Measurements from ENCODE around the gene RBMX. TPM values are rescaled to one million over a fixed set of nuclear protein-coding genes. Genes with fewer than 3 reads are reported as not detected.
"Not testable (repeated sequence)": the region's sequence is repeated elsewhere in the genome, so short reads cannot be mapped to it uniquely, and the experiment has no call there.

RBMX gene
- total RNA-seq, 1 donor from 2014 or later = 173 TPM

GRCh38 chrX:136879001-136879687 is 1.4 kb downstream of the RBMX start:
- peak overlapping the region; percentile 95 for H3K27ac ChIP-seq (ENCODE audit: low read depth, low read length)
- peaks cover 0 to 6% (median 5%) of the 10 kb centered on the region in 3 donors for H3K4me1 ChIP-seq (ENCODE audit: control insufficient read depth in 3 of 3, insufficient read depth in 3 of 3, low read length in 3 of 3)
- no peaks in the 10 kb centered on the region for H3K9me3 ChIP-seq (ENCODE audit: control insufficient read depth in 3 of 3, low read length in 3 of 3)
- H3K36me3 ChIP-seq (ENCODE audit: control insufficient read depth in 3 of 3, insufficient read depth in 3 of 3, low read length in 3 of 3) = peaks cover 9 to 19% (median 11%) of the 10 kb centered on the region in 3 donors
- no peaks in the 10 kb centered on the region for H3K27me3 ChIP-seq (ENCODE audit: control insufficient read depth in 3 of 3, insufficient read depth in 3 of 3, low read length in 3 of 3)
- peak overlapping the region; percentile 78 to 94 (median 88) for H3K4me3 ChIP-seq (ENCODE audit: low read length in 3 of 3)
- peak overlapping the region; percentile 87 to 94 (median 93) for H3K9ac ChIP-seq (ENCODE audit: low read depth in 1 of 3, low read length in 3 of 3)

DNA sequence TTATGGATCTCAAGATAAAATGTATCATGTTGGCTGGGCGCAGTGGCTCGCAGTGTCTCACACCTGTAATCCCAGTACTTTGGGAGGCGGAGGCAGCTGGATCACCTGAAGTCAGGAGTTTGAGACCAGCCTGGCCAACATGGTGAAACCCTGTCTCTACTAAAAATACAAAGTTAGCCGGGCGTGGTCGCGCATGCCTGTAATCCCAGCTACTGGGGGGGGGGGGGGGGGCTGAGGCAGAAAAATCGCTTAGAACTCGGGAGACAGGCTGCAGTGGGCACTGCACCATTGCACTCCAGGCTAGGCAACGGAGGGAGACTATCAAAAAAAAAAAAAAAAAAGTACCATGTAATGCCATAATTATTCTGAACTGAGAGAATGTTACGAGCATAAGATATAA is 2.1 kb downstream of the RBMX start:
- peaks cover 9 to 19% (median 11%) of the 10 kb centered on the region in 3 donors for H3K36me3 ChIP-seq (ENCODE audit: control insufficient read depth in 3 of 3, insufficient read depth in 3 of 3, low read length in 3 of 3)
- no peaks in the 10 kb centered on the region for H3K27me3 ChIP-seq (ENCODE audit: control insufficient read depth in 3 of 3, insufficient read depth in 3 of 3, low read length in 3 of 3)
- H3K27ac ChIP-seq (ENCODE audit: low read depth, low read length) = no peak overlapping the region
- H3K9me3 ChIP-seq (ENCODE audit: control insufficient read depth in 3 of 3, low read length in 3 of 3) = no peaks in the 10 kb centered on the region
- peak overlapping the region in 2 of 3 donors; percentile 78 to 94 for H3K4me3 ChIP-seq (ENCODE audit: low read length in 3 of 3)
- peaks cover 0 to 6% (median 5%) of the 10 kb centered on the region in 3 donors for H3K4me1 ChIP-seq (ENCODE audit: control insufficient read depth in 3 of 3, insufficient read depth in 3 of 3, low read length in 3 of 3)
- H3K9ac ChIP-seq (ENCODE audit: low read depth in 1 of 3, low read length in 3 of 3) = no peak overlapping the region

DNA sequence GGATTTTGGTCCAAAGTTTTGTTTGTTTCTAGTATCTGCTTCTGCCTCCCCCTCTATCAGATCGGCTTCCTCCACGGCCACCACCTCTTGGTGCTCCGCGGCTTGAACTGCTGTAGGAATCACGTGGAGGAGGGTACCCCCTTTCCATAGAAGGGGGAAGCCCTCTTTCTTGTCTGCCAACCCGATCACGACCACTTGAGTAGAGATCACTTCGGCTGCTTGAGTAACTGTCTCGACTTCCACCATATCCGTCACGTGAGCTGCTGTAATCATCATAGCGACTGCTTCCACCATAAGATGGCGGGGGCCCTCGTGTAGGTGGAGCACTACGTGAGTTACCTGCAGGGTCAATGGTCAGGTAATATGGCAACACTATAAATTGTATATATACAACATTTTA is 6.4 kb downstream of the RBMX start:
- H3K9ac ChIP-seq (ENCODE audit: low read depth in 1 of 3, low read length in 3 of 3) = not testable (repeated sequence)
- H3K36me3 ChIP-seq (ENCODE audit: control insufficient read depth in 3 of 3, insufficient read depth in 3 of 3, low read length in 3 of 3) = peaks cover 15 to 31% (median 23%) of the 10 kb centered on the region in 3 donors

GRCh38 chrX:136873210-136873609 is 7.3 kb downstream of the RBMX start:
- H3K36me3 ChIP-seq (ENCODE audit: control insufficient read depth in 3 of 3, insufficient read depth in 3 of 3, low read length in 3 of 3) = peaks cover 19 to 38% (median 30%) of the 10 kb centered on the region in 3 donors
- H3K27ac ChIP-seq (ENCODE audit: low read depth, low read length); H3K27me3 ChIP-seq (ENCODE audit: control insufficient read depth in 3 of 3, insufficient read depth in 3 of 3, low read length in 3 of 3); H3K4me3 ChIP-seq (ENCODE audit: low read length in 3 of 3); H3K4me1 ChIP-seq (ENCODE audit: control insufficient read depth in 3 of 3, insufficient read depth in 3 of 3, low read length in 3 of 3); H3K9me3 ChIP-seq (ENCODE audit: control insufficient read depth in 3 of 3, low read length in 3 of 3); H3K9ac ChIP-seq (ENCODE audit: low read depth in 1 of 3, low read length in 3 of 3): not testable (repeated sequence)

More for the DNA sequence above, 6.4 kb downstream of the RBMX start:
- H3K27me3 ChIP-seq (ENCODE audit: control insufficient read depth in 3 of 3, insufficient read depth in 3 of 3, low read length in 3 of 3); H3K9me3 ChIP-seq (ENCODE audit: control insufficient read depth in 3 of 3, low read length in 3 of 3); H3K27ac ChIP-seq (ENCODE audit: low read depth, low read length); H3K4me1 ChIP-seq (ENCODE audit: control insufficient read depth in 3 of 3, insufficient read depth in 3 of 3, low read length in 3 of 3); H3K4me3 ChIP-seq (ENCODE audit: low read length in 3 of 3): not testable (repeated sequence)

GRCh38 chrX:136872091-136872700 is 8.3 kb downstream of the RBMX start:
- no peak overlapping the region for H3K27ac ChIP-seq (ENCODE audit: low read depth, low read length)
- H3K9me3 ChIP-seq (ENCODE audit: control insufficient read depth in 3 of 3, low read length in 3 of 3) = no peaks in the 10 kb centered on the region
- no peak overlapping the region for H3K9ac ChIP-seq (ENCODE audit: low read depth in 1 of 3, low read length in 3 of 3)
- no peak overlapping the region for H3K4me3 ChIP-seq (ENCODE audit: low read length in 3 of 3)
- H3K4me1 ChIP-seq (ENCODE audit: control insufficient read depth in 3 of 3, insufficient read depth in 3 of 3, low read length in 3 of 3) = peaks cover 0 to 4% (median 3%) of the 10 kb centered on the region in 3 donors
- no peaks in the 10 kb centered on the region for H3K27me3 ChIP-seq (ENCODE audit: control insufficient read depth in 3 of 3, insufficient read depth in 3 of 3, low read length in 3 of 3)
- peaks cover 14 to 41% (median 28%) of the 10 kb centered on the region in 3 donors for H3K36me3 ChIP-seq (ENCODE audit: control insufficient read depth in 3 of 3, insufficient read depth in 3 of 3, low read length in 3 of 3)

- H3K27ac ChIP-seq (ENCODE audit: low read depth, low read length) = no peak overlapping the region
- no peak overlapping the region for H3K4me3 ChIP-seq (ENCODE audit: low read length in 3 of 3)
- H3K9ac ChIP-seq (ENCODE audit: low read depth in 1 of 3, low read length in 3 of 3) = no peak overlapping the region
- H3K36me3 ChIP-seq (ENCODE audit: control insufficient read depth in 3 of 3, insufficient read depth in 3 of 3, low read length in 3 of 3) = peaks cover 12 to 36% (median 27%) of the 10 kb centered on the region in 3 donors
- H3K27me3 ChIP-seq (ENCODE audit: control insufficient read depth in 3 of 3, insufficient read depth in 3 of 3, low read length in 3 of 3) = no peaks in the 10 kb centered on the region
- H3K9me3 ChIP-seq (ENCODE audit: control insufficient read depth in 3 of 3, low read length in 3 of 3) = no peaks in the 10 kb centered on the region
- H3K4me1 ChIP-seq (ENCODE audit: control insufficient read depth in 3 of 3, insufficient read depth in 3 of 3, low read length in 3 of 3) = peaks cover 0 to 7% (median 4%) of the 10 kb centered on the region in 3 donors
Observed at GRCh38 chrX:136870064-136870463, 10.5 kb downstream of the RBMX start.

GRCh38 chrX:136868283-136869055 is 12.1 kb downstream of the RBMX start:
- no peaks in the 10 kb centered on the region for H3K27me3 ChIP-seq (ENCODE audit: control insufficient read depth in 3 of 3, insufficient read depth in 3 of 3, low read length in 3 of 3)
- H3K36me3 ChIP-seq (ENCODE audit: control insufficient read depth in 3 of 3, insufficient read depth in 3 of 3, low read length in 3 of 3) = peaks cover 12 to 27% (median 26%) of the 10 kb centered on the region in 3 donors
- peaks cover 0 to 7% (median 4%) of the 10 kb centered on the region in 3 donors for H3K4me1 ChIP-seq (ENCODE audit: control insufficient read depth in 3 of 3, insufficient read depth in 3 of 3, low read length in 3 of 3)
- no peaks in the 10 kb centered on the region for H3K9me3 ChIP-seq (ENCODE audit: control insufficient read depth in 3 of 3, low read length in 3 of 3)
- H3K27ac ChIP-seq (ENCODE audit: low read depth, low read length) = no peak overlapping the region
- no peak overlapping the region for H3K4me3 ChIP-seq (ENCODE audit: low read length in 3 of 3)
- no peak overlapping the region for H3K9ac ChIP-seq (ENCODE audit: low read depth in 1 of 3, low read length in 3 of 3)

- Histone ChIP-seq H3K27me3 (ENCODE audit: control insufficient read depth in 3 of 3, insufficient read depth in 3 of 3, low read length in 3 of 3) (no peaks in the 10 kb centered on the region), H3K4me1 (ENCODE audit: control insufficient read depth in 3 of 3, insufficient read depth in 3 of 3, low read length in 3 of 3) (peaks cover 0 to 7% (median 4%) of the 10 kb centered on the region in 3 donors), H3K27ac (ENCODE audit: low read depth, low read length) (no peak overlapping the region), H3K36me3 (ENCODE audit: control insufficient read depth in 3 of 3, insufficient read depth in 3 of 3, low read length in 3 of 3) (peaks cover 12 to 27% (median 26%) of the 10 kb centered on the region in 3 donors), H3K4me3 (ENCODE audit: low read length in 3 of 3) (no peak overlapping the region), H3K9me3 (ENCODE audit: control insufficient read depth in 3 of 3, low read length in 3 of 3) (no peaks in the 10 kb centered on the region), H3K9ac (ENCODE audit: low read depth in 1 of 3, low read length in 3 of 3) (no peak overlapping the region)
Observed at GRCh38 chrX:136867518-136867917, 13.0 kb downstream of the RBMX start.

DNA sequence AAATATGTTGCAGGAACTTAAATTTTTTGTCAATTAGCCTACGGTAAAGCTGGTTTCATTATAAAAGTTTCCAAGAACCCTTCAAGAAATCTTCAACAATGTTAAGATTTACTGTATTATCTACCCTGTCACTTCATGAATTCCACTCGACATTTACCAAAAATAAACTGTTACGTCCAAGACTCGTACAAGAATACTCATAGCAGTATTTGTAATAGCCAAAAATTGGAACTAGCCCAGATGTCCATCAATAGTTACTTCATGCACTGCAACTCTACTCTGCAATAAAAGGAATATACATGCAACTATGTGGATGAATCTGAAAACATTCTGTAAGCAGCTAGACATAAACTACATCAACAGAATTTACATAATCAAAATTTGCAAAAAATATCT is 13.4 kb downstream of the RBMX start:
- Histone ChIP-seq H3K4me1 (ENCODE audit: control insufficient read depth in 3 of 3, insufficient read depth in 3 of 3, low read length in 3 of 3) (peaks cover 0 to 7% (median 4%) of the 10 kb centered on the region in 3 donors), H3K27ac (ENCODE audit: low read depth, low read length) (no peak overlapping the region), H3K36me3 (ENCODE audit: control insufficient read depth in 3 of 3, insufficient read depth in 3 of 3, low read length in 3 of 3) (peaks cover 13 to 25% (median 25%) of the 10 kb centered on the region in 3 donors), H3K4me3 (ENCODE audit: low read length in 3 of 3) (no peak overlapping the region), H3K9me3 (ENCODE audit: control insufficient read depth in 3 of 3, low read length in 3 of 3) (no peaks in the 10 kb centered on the region), H3K9ac (ENCODE audit: low read depth in 1 of 3, low read length in 3 of 3) (no peak overlapping the region), H3K27me3 (ENCODE audit: control insufficient read depth in 3 of 3, insufficient read depth in 3 of 3, low read length in 3 of 3) (no peaks in the 10 kb centered on the region)
